Ishikawa (cell line): Measurements from ENCODE around the gene CLCA2.

Experiments
- CEBPB ChIP-seq: IDR thresholded peaks from 2 replicates; pipeline ENCODE4 v1.6.1; 2012
- CREB1 ChIP-seq: IDR thresholded peaks from 2 replicates; pipeline ENCODE4 v1.6.1; 2012; ENCODE audit warnings: low read depth
- EGR1 ChIP-seq: IDR thresholded peaks from 2 replicates; pipeline ENCODE4 v1.6.1; 2012
- EP300 ChIP-seq: IDR thresholded peaks from 2 replicates; pipeline ENCODE4 v1.6.1; 2012; ENCODE audit warnings: borderline replicate concordance
- FOXM1 ChIP-seq: IDR thresholded peaks from 2 replicates; pipeline ENCODE4 v1.6.1; 2012; ENCODE audit warnings: low read depth, borderline replicate concordance
- MAX ChIP-seq: IDR thresholded peaks from 2 replicates; pipeline ENCODE4 v1.6.1; 2012
- NFIC ChIP-seq: IDR thresholded peaks from 2 replicates; pipeline ENCODE4 v1.6.1; 2012
- RAD21 ChIP-seq: IDR thresholded peaks from 2 replicates; pipeline ENCODE4 v1.6.1; 2012; ENCODE audit warnings: low read depth
- TAF1 ChIP-seq: IDR thresholded peaks from 2 replicates; pipeline ENCODE4 v1.6.1; 2012; ENCODE audit warnings: low read depth, mild to moderate bottlenecking
- TCF12 ChIP-seq: IDR thresholded peaks from 2 replicates; pipeline ENCODE4 v1.6.1; 2012; ENCODE audit warnings: low read depth
- TEAD4 ChIP-seq: IDR thresholded peaks from 2 replicates; pipeline ENCODE4 v1.6.1; 2012
- YY1 ChIP-seq: IDR thresholded peaks from 2 replicates; pipeline ENCODE4 v1.6.1; 2012; ENCODE audit warnings: low read depth
- ZBTB7A ChIP-seq: IDR thresholded peaks from 2 replicates; pipeline ENCODE4 v1.6.1; 2012; ENCODE audit warnings: low read depth
- TF ChIP-seq, protein P1 (sequence below): IDR thresholded peaks from 2 replicates; pipeline ENCODE4 v1.6.1; 2012; ENCODE audit warnings: low read depth, mild to moderate bottlenecking
- TF ChIP-seq, protein P2 (sequence below): IDR thresholded peaks from 2 replicates; pipeline ENCODE4 v1.6.1; 2012

CLCA2 gene

DNA sequence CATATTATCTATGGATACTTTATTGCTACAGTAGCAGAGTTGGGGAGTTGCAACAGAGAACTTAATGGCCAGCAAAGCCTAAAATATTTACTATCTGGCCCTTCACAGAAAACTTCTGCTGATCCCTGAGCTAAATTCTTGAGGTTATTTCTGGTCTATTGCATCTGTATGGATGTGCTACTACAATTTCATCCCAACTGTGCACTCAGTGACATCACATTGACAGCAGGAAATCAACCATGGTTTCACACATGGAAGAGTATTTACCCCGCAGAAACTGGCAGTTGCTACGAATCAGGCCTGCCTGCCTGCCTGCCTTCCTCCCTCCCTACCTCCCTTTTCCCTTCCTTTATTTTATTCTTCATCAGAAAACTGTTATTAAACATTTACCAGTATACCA, 12.1 kb downstream of the CLCA2 start:
- no peak for TF ChIP-seq YY1
- no peak for TF ChIP-seq FOXM1
- TF ChIP-seq EGR1: no peak
- TF ChIP-seq EP300: no peak
- TF ChIP-seq TCF12: no peak
- TF ChIP-seq MAX: no peak
- TF ChIP-seq TEAD4: no peak
- no peak for TF ChIP-seq NFIC
- TF ChIP-seq, protein P1, sequence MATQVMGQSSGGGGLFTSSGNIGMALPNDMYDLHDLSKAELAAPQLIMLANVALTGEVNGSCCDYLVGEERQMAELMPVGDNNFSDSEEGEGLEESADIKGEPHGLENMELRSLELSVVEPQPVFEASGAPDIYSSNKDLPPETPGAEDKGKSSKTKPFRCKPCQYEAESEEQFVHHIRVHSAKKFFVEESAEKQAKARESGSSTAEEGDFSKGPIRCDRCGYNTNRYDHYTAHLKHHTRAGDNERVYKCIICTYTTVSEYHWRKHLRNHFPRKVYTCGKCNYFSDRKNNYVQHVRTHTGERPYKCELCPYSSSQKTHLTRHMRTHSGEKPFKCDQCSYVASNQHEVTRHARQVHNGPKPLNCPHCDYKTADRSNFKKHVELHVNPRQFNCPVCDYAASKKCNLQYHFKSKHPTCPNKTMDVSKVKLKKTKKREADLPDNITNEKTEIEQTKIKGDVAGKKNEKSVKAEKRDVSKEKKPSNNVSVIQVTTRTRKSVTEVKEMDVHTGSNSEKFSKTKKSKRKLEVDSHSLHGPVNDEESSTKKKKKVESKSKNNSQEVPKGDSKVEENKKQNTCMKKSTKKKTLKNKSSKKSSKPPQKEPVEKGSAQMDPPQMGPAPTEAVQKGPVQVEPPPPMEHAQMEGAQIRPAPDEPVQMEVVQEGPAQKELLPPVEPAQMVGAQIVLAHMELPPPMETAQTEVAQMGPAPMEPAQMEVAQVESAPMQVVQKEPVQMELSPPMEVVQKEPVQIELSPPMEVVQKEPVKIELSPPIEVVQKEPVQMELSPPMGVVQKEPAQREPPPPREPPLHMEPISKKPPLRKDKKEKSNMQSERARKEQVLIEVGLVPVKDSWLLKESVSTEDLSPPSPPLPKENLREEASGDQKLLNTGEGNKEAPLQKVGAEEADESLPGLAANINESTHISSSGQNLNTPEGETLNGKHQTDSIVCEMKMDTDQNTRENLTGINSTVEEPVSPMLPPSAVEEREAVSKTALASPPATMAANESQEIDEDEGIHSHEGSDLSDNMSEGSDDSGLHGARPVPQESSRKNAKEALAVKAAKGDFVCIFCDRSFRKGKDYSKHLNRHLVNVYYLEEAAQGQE: no peak
- no peak for TF ChIP-seq RAD21
- TF ChIP-seq, protein P2, sequence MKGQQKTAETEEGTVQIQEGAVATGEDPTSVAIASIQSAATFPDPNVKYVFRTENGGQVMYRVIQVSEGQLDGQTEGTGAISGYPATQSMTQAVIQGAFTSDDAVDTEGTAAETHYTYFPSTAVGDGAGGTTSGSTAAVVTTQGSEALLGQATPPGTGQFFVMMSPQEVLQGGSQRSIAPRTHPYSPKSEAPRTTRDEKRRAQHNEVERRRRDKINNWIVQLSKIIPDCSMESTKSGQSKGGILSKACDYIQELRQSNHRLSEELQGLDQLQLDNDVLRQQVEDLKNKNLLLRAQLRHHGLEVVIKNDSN: no peak

- TF ChIP-seq TAF1 (no peak), CEBPB (no peak), CREB1 (no peak), EGR1 (no peak), TEAD4 (no peak), EP300 (no peak), FOXM1 (no peak), YY1 (no peak), TCF12 (no peak), NFIC (no peak), ZBTB7A (no peak), RAD21 (no peak), MAX (no peak)
- TF ChIP-seq, protein P1: no peak
- TF ChIP-seq, protein P2: no peak
Observed at GRCh38 chr1:86441581-86441980, 17.6 kb downstream of the CLCA2 start.

DNA sequence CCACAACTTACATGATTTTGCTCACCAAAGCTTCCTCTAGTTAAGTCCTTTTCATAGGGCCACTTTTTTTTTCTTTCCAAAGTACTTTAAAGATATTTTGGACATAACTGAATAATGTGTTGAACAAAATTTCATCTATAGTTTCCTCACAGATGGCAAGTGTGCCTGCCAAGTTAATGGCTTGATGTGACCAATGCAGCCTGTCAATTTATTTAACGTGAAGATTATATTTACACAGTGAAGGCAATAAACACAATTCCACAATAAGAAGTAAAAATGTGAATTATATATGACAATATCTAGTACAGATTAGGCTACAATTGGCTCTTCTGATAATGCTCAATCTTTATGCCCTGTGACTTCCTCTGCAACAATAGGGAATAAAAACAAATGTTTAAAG, 18.0 kb downstream of the CLCA2 start:
- TF ChIP-seq TEAD4 (no peak), RAD21 (no peak), CREB1 (no peak), YY1 (no peak), EGR1 (no peak), NFIC (no peak), FOXM1 (no peak)
- TF ChIP-seq, protein P2: no peak

DNA sequence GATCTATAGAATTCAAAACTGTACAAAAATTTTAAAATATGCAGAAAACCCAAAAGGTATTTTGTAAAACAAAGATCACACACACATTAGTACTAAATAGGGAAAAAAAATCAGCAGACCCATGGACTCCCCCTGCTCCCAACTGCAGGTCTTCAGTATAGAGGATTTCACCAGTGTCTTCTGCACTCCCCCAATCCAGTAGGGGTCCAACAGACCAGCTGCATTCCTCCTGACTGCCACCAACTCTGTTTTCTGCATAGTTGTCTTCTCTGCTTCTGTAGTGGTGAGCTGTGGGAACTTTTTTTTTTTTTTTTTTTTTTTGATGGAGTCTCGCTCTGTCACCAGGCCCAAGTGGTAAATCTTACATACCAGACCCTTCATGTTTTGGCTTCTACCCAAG, 21.9 kb downstream of the CLCA2 start:
- TF ChIP-seq EGR1 (no peak), ZBTB7A (no peak), CREB1 (no peak), TCF12 (no peak), FOXM1 (no peak), TAF1 (no peak), NFIC (no peak), CEBPB (no peak)
- TF ChIP-seq, protein P2: no peak
- TF ChIP-seq, protein P1: no peak
